Sigmoid colon (tissue), 7 donors: ENCODE measurements around the gene POLR2F. TPM values are rescaled to one million over a fixed set of nuclear protein-coding genes. Genes with fewer than 3 reads are reported as not detected.

ENCODE experiments used
- DNase-seq: peaks from one replicate; pipeline ENCODE4 v3.0.0-alpha.2; 2019
- H3K27ac ChIP-seq, 4 donors: fragments of 200-600 bp; sonication (generic); one replicate each; pipeline ENCODE4 v1.5.1; 2016 to 2019; ENCODE audit warnings: mild to moderate bottlenecking in 1 of 4
- H3K27me3 ChIP-seq, 3 donors: fragments of 200-600 bp; sonication (generic); one replicate each; pipeline ENCODE4 v1.5.1; 2019; ENCODE audit warnings: mild to moderate bottlenecking in 1 of 3
- H3K36me3 ChIP-seq, 4 donors: fragments of 200-600 bp; sonication (generic); one replicate each; pipeline ENCODE4 v1.5.1; 2016 to 2019
- H3K4me1 ChIP-seq, 4 donors: fragments of 200-600 bp; sonication (generic); one replicate each; pipeline ENCODE4 v1.5.1; 2017 to 2019
- H3K4me3 ChIP-seq, 4 donors: fragments of 200-600 bp; sonication (generic); one replicate each; pipeline ENCODE4 v1.5.1; 2017 to 2019; ENCODE audit warnings: mild to moderate bottlenecking in 2 of 4, moderate library complexity in 1 of 4
- H3K9me3 ChIP-seq, 4 donors: fragments of 200-600 bp in 3 of 4; sonication (generic) in 3 of 4; one replicate each; pipeline versions ENCODE4 v1.5.1 to v1.6.1; 2013 to 2019
- EP300 ChIP-seq, 4 donors: sonication (generic); formaldehyde crosslinking; IDR thresholded peaks; one replicate each; pipeline ENCODE4 v1.6.1; 2017; ENCODE audit warnings: antibody characterized with exemption in 4 of 4
- POLR2A ChIP-seq, 2 donors: fragments of 450-650 bp; IDR thresholded peaks; one replicate each; pipeline ENCODE4 v1.6.1; 2016; ENCODE audit warnings: antibody characterized with exemption in 2 of 2, mild to moderate bottlenecking in 2 of 2, moderate library complexity in 2 of 2
- POLR2AphosphoS5 ChIP-seq, 4 donors: sonication (generic); formaldehyde crosslinking; IDR thresholded peaks; one replicate each; pipeline ENCODE4 v1.6.1; 2017; ENCODE audit warnings: antibody characterized with exemption in 4 of 4
- WGBS, 2 donors: extraction: QIAGEN DNeasy Blood & Tissue Kit; methylation state at CpG; one replicate each; pipeline ENCODE4 v1.1.7; 2013; 5-methylcytosine and 5-hydroxymethylcytosine counted together
- intact Hi-C: fragments of 100-400 bp; cut with DNase I; formaldehyde crosslinking; loops from one replicate; pipeline ENCODE4 v1.15.1; 2023
- polyA plus RNA-seq, 3 donors: library from polyadenylated mRNA; stranded (reverse); fragments of 200-250 nt; gene quantifications; one replicate each; pipeline ENCODE4 v1.2.3, GENCODE V29; 2013
- total RNA-seq, 4 donors: library from RNA; depleted of rRNA; stranded (reverse); fragments of >200 nt; gene quantifications; one replicate each; pipeline ENCODE4 v1.1.0, GENCODE V29; 2016
- TF ChIP-seq, protein P1 (sequence below), 4 experiments: fragments of 450-650 bp in 3 of 4; fragments of 200-600 bp in 1 of 4; IDR thresholded peaks; one replicate each; pipeline ENCODE4 v1.5.1; 2016 to 2019; ENCODE audit warnings: antibody characterized with exemption in 4 of 4, mild to moderate bottlenecking in 3 of 4, moderate library complexity in 2 of 4
- donor health status: healthy with polysubstance abuse.
- donor health status: Bipolar disorder and iron deficiency.
- donor health status: healthy.

POLR2F gene
- total and polyA plus RNA-seq, 7 donors, result 47.9 to 149 (median 96.9) TPM

- H3K4me1 ChIP-seq, result no peaks in the 10 kb centered on the region
- DNase-seq, result no peak
- 75 to 79% methylated on average over 5 of the region's 5 CpGs for WGBS, 2 donors
- no peaks in the 10 kb centered on the region for H3K27me3 ChIP-seq
- no peak overlapping the region for H3K27ac ChIP-seq
- H3K36me3 ChIP-seq, result no peaks in the 10 kb centered on the region
- intact Hi-C loops, result no loop called here
- H3K4me3 ChIP-seq, result no peak overlapping the region
- TF ChIP-seq POLR2A (IDR thresholded peaks at IDR 0.05) (no peak), EP300 (IDR thresholded peaks at IDR 0.05) (no peak)
- no peaks in the 10 kb centered on the region for H3K9me3 ChIP-seq
Observed at GRCh38 chr22:37990301-37990700, 36.8 kb downstream of the POLR2F start.

GRCh38 chr22:37990862-37991261 is 37.4 kb downstream of the POLR2F start:
- Histone ChIP-seq H3K36me3 (no peaks in the 10 kb centered on the region), H3K27ac (no peak overlapping the region), H3K4me3 (no peak overlapping the region), H3K9me3 (no peaks in the 10 kb centered on the region), H3K27me3 (no peaks in the 10 kb centered on the region), H3K4me1 (no peaks in the 10 kb centered on the region)
- intact Hi-C loops, result no loop called here
- 91 to 94% methylated on average over 7 of the region's 7 CpGs for WGBS, 2 donors
- DNase-seq, result no peak
- no peak for TF ChIP-seq EP300 (IDR thresholded peaks at IDR 0.05)
- no peak for TF ChIP-seq POLR2AphosphoS5 (IDR thresholded peaks at IDR 0.05)
- TF ChIP-seq, protein P1, sequence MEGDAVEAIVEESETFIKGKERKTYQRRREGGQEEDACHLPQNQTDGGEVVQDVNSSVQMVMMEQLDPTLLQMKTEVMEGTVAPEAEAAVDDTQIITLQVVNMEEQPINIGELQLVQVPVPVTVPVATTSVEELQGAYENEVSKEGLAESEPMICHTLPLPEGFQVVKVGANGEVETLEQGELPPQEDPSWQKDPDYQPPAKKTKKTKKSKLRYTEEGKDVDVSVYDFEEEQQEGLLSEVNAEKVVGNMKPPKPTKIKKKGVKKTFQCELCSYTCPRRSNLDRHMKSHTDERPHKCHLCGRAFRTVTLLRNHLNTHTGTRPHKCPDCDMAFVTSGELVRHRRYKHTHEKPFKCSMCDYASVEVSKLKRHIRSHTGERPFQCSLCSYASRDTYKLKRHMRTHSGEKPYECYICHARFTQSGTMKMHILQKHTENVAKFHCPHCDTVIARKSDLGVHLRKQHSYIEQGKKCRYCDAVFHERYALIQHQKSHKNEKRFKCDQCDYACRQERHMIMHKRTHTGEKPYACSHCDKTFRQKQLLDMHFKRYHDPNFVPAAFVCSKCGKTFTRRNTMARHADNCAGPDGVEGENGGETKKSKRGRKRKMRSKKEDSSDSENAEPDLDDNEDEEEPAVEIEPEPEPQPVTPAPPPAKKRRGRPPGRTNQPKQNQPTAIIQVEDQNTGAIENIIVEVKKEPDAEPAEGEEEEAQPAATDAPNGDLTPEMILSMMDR (IDR thresholded peaks at IDR 0.05), result no peak
- TF ChIP-seq POLR2A (IDR thresholded peaks at IDR 0.05), result no peak

DNA sequence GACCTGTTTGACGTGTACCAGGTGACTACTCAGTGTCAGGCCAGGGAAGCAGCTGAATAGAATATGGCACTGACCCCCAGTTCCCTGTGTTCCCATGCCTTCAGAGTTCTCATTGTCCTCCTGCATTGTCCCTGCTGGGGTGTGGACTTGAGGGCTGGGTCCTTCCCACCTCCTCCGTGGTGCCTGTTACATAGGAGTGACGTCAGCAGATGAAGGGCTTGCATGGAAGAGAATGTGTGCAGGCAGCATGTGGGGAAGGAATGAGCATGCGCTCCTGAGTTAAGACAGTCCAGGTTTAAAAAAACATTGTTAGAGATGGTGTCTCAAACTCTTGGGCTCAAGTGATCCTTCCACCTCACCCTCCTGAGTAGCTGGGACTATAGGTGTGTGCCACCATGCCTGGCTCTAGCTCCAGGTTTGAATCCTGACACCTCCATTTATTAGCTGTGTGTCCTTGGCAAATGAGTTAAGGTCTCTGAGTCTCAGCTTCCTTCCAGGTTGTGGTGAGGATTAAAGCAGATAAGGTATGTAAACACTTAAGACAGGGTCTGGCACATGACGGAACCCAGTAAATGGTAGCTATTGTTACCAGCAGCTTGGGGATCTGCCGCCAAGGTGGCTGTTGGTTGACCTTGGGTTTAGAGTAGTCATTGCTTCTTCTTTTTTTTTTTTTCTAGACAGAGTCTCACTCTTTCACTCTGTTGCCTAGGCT is 38.4 kb downstream of the POLR2F start:
- WGBS, 2 donors, result 77 to 83% methylated on average over 6 of the region's 6 CpGs
- Histone ChIP-seq H3K4me3 (no peak overlapping the region), H3K4me1 (no peaks in the 10 kb centered on the region), H3K27ac (no peak overlapping the region), H3K36me3 (no peaks in the 10 kb centered on the region), H3K27me3 (no peaks in the 10 kb centered on the region), H3K9me3 (no peaks in the 10 kb centered on the region)
- intact Hi-C loops, result no loop called here
- TF ChIP-seq, protein P1 (IDR thresholded peaks at IDR 0.05), result no peak
- no peak for TF ChIP-seq POLR2AphosphoS5 (IDR thresholded peaks at IDR 0.05)
- TF ChIP-seq EP300 (IDR thresholded peaks at IDR 0.05), result no peak
- no peak for TF ChIP-seq POLR2A (IDR thresholded peaks at IDR 0.05)
- DNase-seq, result no peak

DNA sequence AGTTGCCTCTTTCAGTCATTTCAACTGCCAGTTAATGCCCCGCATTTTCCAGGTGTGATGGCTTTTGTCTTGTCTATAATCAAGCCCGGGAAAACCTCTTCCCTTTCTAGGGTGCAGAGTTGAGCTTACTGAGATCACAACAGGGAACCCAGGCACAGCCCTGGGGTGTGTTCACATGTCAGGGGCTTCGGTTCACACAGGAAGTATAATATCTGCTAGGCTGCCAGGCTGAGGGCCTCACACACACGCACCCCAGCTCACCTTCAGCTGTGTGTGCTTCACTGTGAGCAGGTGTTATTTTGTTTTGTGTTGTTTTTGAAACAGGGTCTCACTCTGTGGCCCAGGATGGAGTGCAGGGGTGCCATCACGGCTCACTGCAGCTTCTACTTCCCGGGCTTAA is 40.5 kb downstream of the POLR2F start:
- Histone ChIP-seq H3K4me1 (no peaks in the 10 kb centered on the region), H3K27ac (no peak overlapping the region), H3K27me3 (no peaks in the 10 kb centered on the region), H3K36me3 (no peaks in the 10 kb centered on the region), H3K9me3 (no peaks in the 10 kb centered on the region), H3K4me3 (no peak overlapping the region)
- 72 to 84% methylated on average over 6 of the region's 6 CpGs for WGBS, 2 donors
- intact Hi-C loops, result no loop called here
- TF ChIP-seq POLR2AphosphoS5 (IDR thresholded peaks at IDR 0.05) (no peak), EP300 (IDR thresholded peaks at IDR 0.05) (no peak), POLR2A (IDR thresholded peaks at IDR 0.05) (no peak)
- TF ChIP-seq, protein P1 (IDR thresholded peaks at IDR 0.05), result no peak
- DNase-seq, result no peak

DNA sequence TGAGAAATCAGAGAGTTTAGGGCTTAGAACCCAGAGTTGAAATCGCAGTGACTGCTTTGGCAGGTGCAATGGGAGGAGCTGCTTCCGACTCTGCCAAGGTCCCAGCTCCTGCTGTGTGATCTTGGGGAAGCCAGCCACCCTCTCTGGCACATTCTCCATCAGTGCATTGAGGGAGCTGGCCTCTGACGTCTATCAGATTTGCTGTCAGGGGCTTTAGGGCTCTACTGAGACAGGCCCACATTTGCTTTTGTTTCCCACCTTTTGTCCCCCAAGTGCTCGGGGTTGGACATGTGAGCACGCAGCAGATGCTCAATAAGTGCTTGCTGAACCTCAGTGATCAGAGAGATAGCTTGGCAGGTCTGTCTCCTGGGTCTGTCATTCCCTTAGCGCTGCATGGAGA is 41.5 kb downstream of the POLR2F start:
- no peak for DNase-seq
- peaks cover 0 to 3% (median 0%) of the 10 kb centered on the region in 4 donors for H3K4me1 ChIP-seq
- no peaks in the 10 kb centered on the region for H3K27me3 ChIP-seq
- H3K27ac ChIP-seq, result no peak overlapping the region
- no peaks in the 10 kb centered on the region for H3K36me3 ChIP-seq
- H3K9me3 ChIP-seq, result no peaks in the 10 kb centered on the region
- intact Hi-C loops, result no loop called here
- 83 to 88% methylated on average over 6 of the region's 6 CpGs for WGBS, 2 donors
- no peak overlapping the region for H3K4me3 ChIP-seq
- no peak for TF ChIP-seq EP300 (IDR thresholded peaks at IDR 0.05)
- TF ChIP-seq POLR2AphosphoS5 (IDR thresholded peaks at IDR 0.05), result no peak
- TF ChIP-seq, protein P1 (IDR thresholded peaks at IDR 0.05), result no peak
- no peak for TF ChIP-seq POLR2A (IDR thresholded peaks at IDR 0.05)
